Activated T-helper 1 cell treated with anti-CD3 and anti-CD28 coated beads, Interleukin-2, amount 50 U/mL, for 16 hours (primary cell): ENCODE measurements around the gene CAPN10.
A peak's percentile ranks its signal among the peaks of the same experiment; 100 is the strongest.

Experiments
- DNase-seq, 2 donors: peaks; one replicate each; pipeline ENCODE4 v3.0.0-alpha.2; 2020; ENCODE audit warnings: low read depth in 1 of 2, low spot score in 1 of 2

The CAPN10 gene

GRCh38 chr2:240574386-240575100 is 12.0 kb upstream of the CAPN10 start:
- no peak for DNase-seq

- no peak for DNase-seq
Observed at GRCh38 chr2:240575101-240575965, 11.2 kb upstream of the CAPN10 start.

DNA sequence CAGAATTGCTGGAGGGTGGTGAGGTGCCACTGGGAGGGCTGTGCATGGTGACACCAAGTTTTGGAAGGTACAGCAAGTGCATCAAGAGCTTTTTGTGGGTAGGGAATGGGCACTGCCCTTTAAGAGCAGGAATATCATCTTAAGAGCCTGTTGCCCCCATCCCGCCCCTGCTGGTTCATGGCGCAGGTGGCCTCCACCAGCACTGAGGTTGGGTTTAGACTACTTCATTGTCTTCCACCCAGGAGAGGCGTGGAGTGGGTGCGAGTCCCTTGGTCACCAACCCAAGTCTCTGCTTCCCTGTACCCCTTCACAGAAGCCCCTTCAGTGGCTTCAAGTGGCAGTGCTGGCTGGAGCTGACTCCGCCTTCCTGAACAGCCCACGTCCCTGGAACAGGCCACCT is 10.5 kb upstream of the CAPN10 start:
- no peak for DNase-seq

GRCh38 chr2:240576436-240577205 is 9.9 kb upstream of the CAPN10 start:
- no peak for DNase-seq

- DNase-seq = no peak
Observed at GRCh38 chr2:240577281-240578109, 9.0 kb upstream of the CAPN10 start.

- no peak for DNase-seq
Observed at GRCh38 chr2:240578110-240578450, 8.5 kb upstream of the CAPN10 start.

- DNase-seq = no peak
Observed at GRCh38 chr2:240578488-240578887, 8.0 kb upstream of the CAPN10 start.

- no peak for DNase-seq
Observed at GRCh38 chr2:240579071-240579762, 7.3 kb upstream of the CAPN10 start.

DNA sequence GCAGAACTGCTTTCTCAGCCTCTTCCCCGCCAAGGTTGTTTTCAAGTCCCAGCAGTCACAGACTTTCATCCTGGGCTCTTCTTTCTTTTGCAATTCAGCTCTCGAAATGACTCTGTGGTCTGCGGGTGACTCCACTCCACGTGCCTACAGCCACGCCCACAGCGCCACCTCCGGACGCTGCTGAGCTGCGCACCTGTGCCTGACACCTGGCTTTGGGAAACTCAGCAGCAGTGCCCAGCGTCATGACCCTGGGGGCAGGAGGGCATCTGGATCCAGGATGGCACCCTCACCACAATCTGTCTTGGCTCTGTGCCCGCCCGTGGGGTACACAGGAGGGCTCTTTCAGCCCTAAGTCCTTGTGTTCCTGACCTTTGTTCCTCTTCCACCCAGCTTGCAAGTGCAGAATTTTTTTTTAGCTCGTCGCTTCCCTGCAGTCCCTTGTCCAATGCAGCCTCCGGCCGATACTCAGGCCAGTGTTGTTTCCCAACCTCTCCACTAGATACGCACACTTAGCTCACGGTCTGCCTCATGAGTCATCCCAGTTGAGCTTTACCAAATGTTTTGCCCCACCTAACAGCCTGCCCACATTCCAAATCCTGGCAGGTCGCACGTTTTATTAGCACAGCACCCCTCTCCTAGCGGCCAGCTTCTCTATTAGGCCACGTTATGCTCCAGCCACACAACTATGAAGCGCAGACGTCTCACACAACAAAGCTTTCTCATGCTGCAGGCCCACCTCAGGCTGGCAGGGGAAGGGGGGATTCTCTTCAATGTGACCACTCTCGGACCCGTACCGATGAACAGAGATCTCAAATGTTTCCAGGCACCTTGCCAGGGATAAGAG is 6.5 kb upstream of the CAPN10 start:
- DNase-seq = peak; percentile 70 to 71

- DNase-seq = no peak
Observed at GRCh38 chr2:240581811-240582210, 4.7 kb upstream of the CAPN10 start.

GRCh38 chr2:240582781-240583180 is 3.8 kb upstream of the CAPN10 start:
- no peak for DNase-seq

GRCh38 chr2:240583774-240584173 is 2.8 kb upstream of the CAPN10 start:
- DNase-seq = no peak

DNA sequence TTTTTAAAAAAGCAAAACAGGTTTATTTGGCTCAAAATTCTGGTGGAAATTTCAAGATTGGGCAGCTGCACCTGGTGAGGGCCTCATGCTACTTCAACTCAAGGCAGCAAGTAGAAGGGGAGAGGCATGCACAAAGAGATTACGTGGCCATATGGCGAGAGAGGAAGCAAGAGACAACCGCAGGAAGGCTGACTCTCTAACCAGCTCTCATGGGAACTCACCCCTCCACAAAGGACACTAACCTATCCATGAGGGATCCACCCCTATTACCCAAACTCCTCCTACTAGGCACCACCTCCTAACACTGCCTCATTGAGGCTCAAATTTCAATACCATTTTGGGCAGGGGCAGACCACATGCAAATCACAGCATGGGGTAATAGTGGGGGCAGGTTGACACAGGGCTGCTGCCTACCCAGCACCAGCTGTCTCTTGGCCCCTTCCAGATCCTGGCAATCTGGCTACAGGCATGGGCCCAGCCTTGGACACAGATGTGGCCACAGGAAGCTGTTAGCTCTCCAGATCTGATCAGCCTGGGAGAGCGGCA is 2.0 kb upstream of the CAPN10 start:
- DNase-seq = no peak

- DNase-seq = no peak
Observed at GRCh38 chr2:240585101-240585500, 1.4 kb upstream of the CAPN10 start.

GRCh38 chr2:240585681-240586197 is 795 bp upstream of the CAPN10 start:
- no peak for DNase-seq

DNA sequence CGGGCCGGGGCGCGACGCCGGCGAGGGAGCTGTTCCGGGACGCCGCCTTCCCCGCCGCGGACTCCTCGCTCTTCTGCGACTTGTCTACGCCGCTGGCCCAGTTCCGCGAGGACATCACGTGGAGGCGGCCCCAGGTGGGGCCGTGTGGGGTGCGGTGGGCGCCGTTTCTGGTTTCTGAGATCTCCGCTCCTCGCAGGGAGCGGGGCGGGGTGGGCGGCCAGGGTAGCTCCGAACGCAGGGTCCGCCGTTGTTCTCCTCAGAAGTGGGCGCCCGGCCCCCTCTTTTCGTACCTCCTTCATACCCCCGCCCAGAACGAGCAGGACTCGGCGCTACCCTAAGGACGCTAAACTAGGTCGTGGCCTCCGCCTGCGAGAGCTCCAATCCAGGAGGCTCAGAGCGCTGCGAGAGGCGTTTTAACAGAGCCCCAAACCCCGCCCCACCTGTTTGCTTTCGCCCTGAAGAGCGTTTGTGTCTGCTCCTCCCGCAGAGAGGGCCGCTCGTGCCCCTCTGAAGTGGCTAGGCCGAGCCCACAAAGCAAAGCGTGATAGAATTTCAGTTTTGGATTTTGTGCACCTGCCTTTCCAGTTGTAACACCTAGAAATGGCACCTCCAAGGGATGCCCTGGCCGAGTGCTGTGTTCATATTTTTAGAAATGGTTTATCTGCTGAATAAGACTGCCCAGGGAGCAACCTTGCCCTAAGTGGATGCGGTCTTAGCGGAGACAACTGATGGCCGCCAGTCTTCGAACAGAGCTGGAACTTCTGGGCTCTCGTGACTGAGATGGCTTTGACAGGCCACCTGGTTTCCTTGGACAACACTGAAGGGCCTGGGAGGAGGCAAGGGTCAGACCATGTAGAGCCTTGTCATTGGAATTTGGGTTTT is 626 bp downstream of the CAPN10 start:
- peak in 1 of 2 donors; percentile 37 for DNase-seq

DNA sequence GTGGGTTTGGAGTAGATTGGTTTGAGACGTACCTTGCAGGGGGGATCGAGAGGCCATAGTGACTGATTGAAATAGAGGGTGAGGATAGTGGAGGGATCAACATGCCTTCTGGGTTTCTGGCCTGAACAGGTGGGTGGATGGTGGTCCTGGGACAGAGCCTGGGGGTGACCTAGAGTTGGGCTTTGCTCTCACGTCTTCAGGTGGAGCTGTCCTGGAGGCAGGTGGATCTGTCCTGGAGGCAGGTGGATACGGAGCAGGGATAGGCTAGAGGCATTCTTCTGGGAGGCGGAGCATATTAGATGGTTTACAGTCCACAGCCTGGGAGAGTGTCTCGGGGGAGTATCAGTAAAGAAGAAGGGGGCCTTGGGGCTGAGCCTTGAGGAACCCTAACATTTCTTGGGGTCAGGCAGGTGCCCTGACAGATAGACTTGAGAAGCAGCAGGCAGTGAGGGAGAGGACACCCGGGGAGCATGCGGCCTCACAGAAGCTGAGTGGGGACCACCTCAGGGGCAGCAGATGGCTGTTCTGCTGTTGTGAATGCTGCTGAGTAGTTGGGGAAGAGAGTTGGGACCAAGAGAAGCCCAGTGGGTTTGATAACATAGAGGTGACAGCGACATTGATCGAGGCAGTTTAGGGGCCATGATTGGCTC is 1.6 kb downstream of the CAPN10 start:
- DNase-seq = no peak
